Measurements from ENCODE around the gene ZBTB7C.

The ZBTB7C gene

GRCh38 chr18:48191494-48191893 lies 217.7 kb downstream of the ZBTB7C start:
- DNase-seq (ENCODE audit: low spot score), result no peak

GRCh38 chr18:48190994-48191393 lies 218.2 kb downstream of the ZBTB7C start:
- DNase-seq (ENCODE audit: low spot score), result no peak

GRCh38 chr18:48188609-48189008 lies 220.6 kb downstream of the ZBTB7C start:
- no peak for DNase-seq (ENCODE audit: low spot score)

GRCh38 chr18:48186861-48187260 lies 222.3 kb downstream of the ZBTB7C start:
- DNase-seq (ENCODE audit: low spot score), result no peak

GRCh38 chr18:48186131-48186766 lies 222.9 kb downstream of the ZBTB7C start:
- DNase-seq (ENCODE audit: low spot score), result no peak

- no peak for DNase-seq (ENCODE audit: low spot score)
Measured at GRCh38 chr18:48184118-48184517, 225.1 kb downstream of the ZBTB7C start.

GRCh38 chr18:48183613-48184012 lies 225.6 kb downstream of the ZBTB7C start:
- no peak for DNase-seq (ENCODE audit: low spot score)

- DNase-seq (ENCODE audit: low spot score), result no peak
Measured at GRCh38 chr18:48182779-48183178, 226.4 kb downstream of the ZBTB7C start.

GRCh38 chr18:48181857-48182256 lies 227.3 kb downstream of the ZBTB7C start:
- no peak for DNase-seq (ENCODE audit: low spot score)

GRCh38 chr18:48181087-48181823 lies 227.9 kb downstream of the ZBTB7C start:
- no peak for DNase-seq (ENCODE audit: low spot score)

GRCh38 chr18:48179666-48180065 lies 229.5 kb downstream of the ZBTB7C start:
- no peak for DNase-seq (ENCODE audit: low spot score)

- no peak for DNase-seq (ENCODE audit: low spot score)
Measured at GRCh38 chr18:48179001-48179400, 230.2 kb downstream of the ZBTB7C start.

- DNase-seq (ENCODE audit: low spot score), result no peak
Measured at GRCh38 chr18:48176909-48177308, 232.3 kb downstream of the ZBTB7C start.

- no peak for DNase-seq (ENCODE audit: low spot score)
Measured at GRCh38 chr18:48173557-48173956, 235.6 kb downstream of the ZBTB7C start.

- no peak for DNase-seq (ENCODE audit: low spot score)
Measured at GRCh38 chr18:48172226-48173006, 236.8 kb downstream of the ZBTB7C start.

- DNase-seq (ENCODE audit: low spot score), result no peak
Measured at GRCh38 chr18:48171490-48172188, 237.5 kb downstream of the ZBTB7C start.

GRCh38 chr18:48170651-48171050 lies 238.5 kb downstream of the ZBTB7C start:
- no peak for DNase-seq (ENCODE audit: low spot score)

GRCh38 chr18:48168861-48169260 lies 240.3 kb downstream of the ZBTB7C start:
- DNase-seq (ENCODE audit: low spot score), result no peak

- no peak for DNase-seq (ENCODE audit: low spot score)
Measured at GRCh38 chr18:48167897-48168253, 241.3 kb downstream of the ZBTB7C start.

GRCh38 chr18:48166336-48166875 lies 242.8 kb downstream of the ZBTB7C start:
- no peak for DNase-seq (ENCODE audit: low spot score)

- no peak for DNase-seq (ENCODE audit: low spot score)
Measured at GRCh38 chr18:48165111-48165866, 243.9 kb downstream of the ZBTB7C start.

Data from RKO (cell line).